ENCODE data around the gene SYNDIG1L. TPM values are rescaled to one million over a fixed set of nuclear protein-coding genes. Genes with fewer than 3 reads are reported as not detected.

Gene SYNDIG1L
- total and polyA plus RNA-seq, 2 of the 13 experiments (the other 11 are each of a cell fraction or from before 2014, with no cell fraction given): 0.04 TPM; not detected in 1

DNA sequence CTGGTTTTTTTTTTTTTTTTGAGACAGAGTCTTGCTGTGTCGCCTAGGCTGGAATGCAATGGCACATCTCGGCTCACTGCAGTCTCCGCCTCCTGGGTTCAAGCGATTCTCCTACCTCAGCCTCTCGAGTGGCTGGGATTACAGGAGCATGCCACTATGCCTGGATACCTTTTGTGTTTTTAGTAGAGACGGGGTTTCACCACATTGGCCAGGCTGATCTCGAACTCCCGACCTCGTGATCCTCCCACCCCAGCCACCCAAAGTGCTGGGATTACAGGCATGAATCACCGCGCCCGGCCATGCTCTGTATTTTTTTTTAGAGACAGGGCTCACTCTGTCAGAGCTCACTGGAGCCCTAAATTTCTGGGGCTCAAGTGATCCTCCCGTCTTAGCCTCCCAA lies 45.2 kb downstream of the SYNDIG1L start (continued):
- no peak for TF ChIP-seq SP4 (CRISPR knock-in tag; IDR thresholded peaks at IDR 0.05)

GRCh38 chr14:74380172-74380571 lies 45.8 kb downstream of the SYNDIG1L start:
- intact Hi-C loops (cut with micrococcal nuclease; ENCODE audit: unreplicated experiment): no loop called here
- Histone ChIP-seq H3K4me2 (ENCODE audit: low read depth, low read length) (no peak overlapping the region), H3K79me2 (ENCODE audit: insufficient read depth, low read length) (no peaks in the 10 kb centered on the region), H3K27me3 (ENCODE audit: control insufficient read depth in 1 of 2, insufficient read depth in 2 of 2, low read length in 2 of 2) (no peaks in the 10 kb centered on the region; a peak in 1 of 5 replicates), H2AFZ (ENCODE audit: low read length) (no peak overlapping the region), H3K9ac (ENCODE audit: insufficient read depth, low read depth, low read length) (no peak overlapping the region), H4K20me1 (ENCODE audit: insufficient read depth, low read length) (no peaks in the 10 kb centered on the region), H3K4me3 (replicated peaks in 1 of 3; ENCODE audit: insufficient read depth in 1 of 3, low read depth in 2 of 3, low read length in 3 of 3) (no peak overlapping the region), H3K36me3 (replicated peaks in 1 of 2; ENCODE audit: control insufficient read depth in 1 of 2, insufficient read depth in 2 of 2, low read length in 2 of 2) (no peaks in the 10 kb centered on the region), H3K27ac (ENCODE audit: extremely low read length, insufficient read depth, low read length) (no peak overlapping the region), H3K9me3 (ENCODE audit: low read length) (no peaks in the 10 kb centered on the region), H3K4me1 (ENCODE audit: insufficient read depth, low read length) (no peaks in the 10 kb centered on the region)
- FAIRE-seq (no peak), ATAC-seq (no peak), DNase-seq (ENCODE audit: low spot score) (no peak)
- 33% methylated on average over 9 of the region's 9 CpGs for WGBS (ENCODE audit: low lambda C conversion rate)
- BruUV-seq (replicated peaks): no TSS peak
- ChIA-PET POLR2A (no interaction called here), CTCF (ENCODE audit: low intra/inter-chr PET ratio, low total read pairs) (no interaction called here)
- TF ChIP-seq YEATS4 (CRISPR knock-in tag; IDR thresholded peaks at IDR 0.05; ENCODE audit: borderline replicate concordance) (no peak), NFRKB (IDR thresholded peaks at IDR 0.05) (no peak), ESRRA (CRISPR knock-in tag; IDR thresholded peaks at IDR 0.05; ENCODE audit: low read depth) (no peak), REXO4 (CRISPR knock-in tag; IDR thresholded peaks at IDR 0.05; ENCODE audit: borderline replicate concordance) (no peak), CHD4 (IDR thresholded peaks at IDR 0.05; ENCODE audit: borderline replicate concordance, low read length) (no peak), EEA1 (CRISPR knock-in tag; IDR thresholded peaks at IDR 0.05; ENCODE audit: borderline replicate concordance) (no peak), KDM1A (CRISPR knock-in tag; IDR thresholded peaks at IDR 0.05) (no peak)
- TF ChIP-seq, protein P1, sequence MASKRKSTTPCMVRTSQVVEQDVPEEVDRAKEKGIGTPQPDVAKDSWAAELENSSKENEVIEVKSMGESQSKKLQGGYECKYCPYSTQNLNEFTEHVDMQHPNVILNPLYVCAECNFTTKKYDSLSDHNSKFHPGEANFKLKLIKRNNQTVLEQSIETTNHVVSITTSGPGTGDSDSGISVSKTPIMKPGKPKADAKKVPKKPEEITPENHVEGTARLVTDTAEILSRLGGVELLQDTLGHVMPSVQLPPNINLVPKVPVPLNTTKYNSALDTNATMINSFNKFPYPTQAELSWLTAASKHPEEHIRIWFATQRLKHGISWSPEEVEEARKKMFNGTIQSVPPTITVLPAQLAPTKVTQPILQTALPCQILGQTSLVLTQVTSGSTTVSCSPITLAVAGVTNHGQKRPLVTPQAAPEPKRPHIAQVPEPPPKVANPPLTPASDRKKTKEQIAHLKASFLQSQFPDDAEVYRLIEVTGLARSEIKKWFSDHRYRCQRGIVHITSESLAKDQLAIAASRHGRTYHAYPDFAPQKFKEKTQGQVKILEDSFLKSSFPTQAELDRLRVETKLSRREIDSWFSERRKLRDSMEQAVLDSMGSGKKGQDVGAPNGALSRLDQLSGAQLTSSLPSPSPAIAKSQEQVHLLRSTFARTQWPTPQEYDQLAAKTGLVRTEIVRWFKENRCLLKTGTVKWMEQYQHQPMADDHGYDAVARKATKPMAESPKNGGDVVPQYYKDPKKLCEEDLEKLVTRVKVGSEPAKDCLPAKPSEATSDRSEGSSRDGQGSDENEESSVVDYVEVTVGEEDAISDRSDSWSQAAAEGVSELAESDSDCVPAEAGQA (IDR thresholded peaks at IDR 0.05; ENCODE audit: low read depth): no peak
- TF ChIP-seq, protein P1 (CRISPR knock-in tag; IDR thresholded peaks at IDR 0.05; ENCODE audit: borderline replicate concordance): no peak
- in situ Hi-C loops (cut with HindIII; ENCODE audit: extremely low pct_ligation_motif_present, low pct_unique_long_range_greater_than_20kb): no loop called here
